Measurements from ENCODE around the gene MAT2B.

Gene MAT2B

GRCh38 chr5:163505368-163506094, at the start of gene MAT2B:
Gene MAT2B, plus strand, starts transcription at chr5:163505619. Its CDS starts 68 bp downstream, at chr5:163505687.
- peak; percentile 96 for DNase-seq (ENCODE audit: low spot score)

- no peak for DNase-seq (ENCODE audit: low spot score)
Measured at GRCh38 chr5:163456029-163456589, 49.3 kb upstream of the MAT2B start.

- no peak for DNase-seq (ENCODE audit: low spot score)
Measured at GRCh38 chr5:163456840-163457239, 48.6 kb upstream of the MAT2B start.

GRCh38 chr5:163458778-163459385, 46.5 kb upstream of the MAT2B start:
- no peak for DNase-seq (ENCODE audit: low spot score)

- DNase-seq (ENCODE audit: low spot score): no peak
Measured at GRCh38 chr5:163459462-163459818, 46.0 kb upstream of the MAT2B start.

DNA sequence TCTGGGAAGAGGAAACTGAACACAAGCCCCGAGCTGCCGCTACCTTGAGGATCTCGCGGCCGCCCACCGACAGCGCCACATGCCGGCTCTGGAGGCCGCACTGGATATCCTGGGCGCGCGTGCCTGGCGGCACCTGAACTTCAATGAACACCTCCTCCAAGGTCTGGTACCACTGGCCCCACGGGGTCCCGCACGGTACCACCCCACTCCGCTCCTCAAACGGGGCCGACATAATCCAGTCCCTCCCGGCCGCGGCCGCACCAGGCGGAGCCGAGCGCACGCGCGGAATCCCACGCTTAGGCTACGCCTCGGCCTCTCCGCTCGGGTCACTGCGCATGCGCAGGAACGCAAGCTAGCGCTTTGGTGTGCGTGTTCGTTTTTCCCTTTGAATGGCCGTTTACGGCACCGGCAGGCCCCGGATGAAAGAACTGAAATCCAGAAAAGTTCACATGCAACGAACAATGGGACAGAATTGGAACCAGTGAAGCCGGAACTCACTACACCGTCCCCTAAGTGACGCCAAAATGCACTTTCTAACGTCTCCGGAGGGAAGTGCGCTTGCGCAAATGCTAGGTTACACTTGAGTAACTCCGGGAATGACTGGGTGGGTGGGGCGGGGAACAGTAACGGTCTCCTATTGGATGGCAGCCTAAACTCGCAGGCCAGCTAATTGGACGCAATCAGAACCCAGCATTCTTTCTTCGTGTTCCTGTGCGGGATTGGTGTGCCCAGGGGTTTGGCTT, 45.4 kb upstream of the MAT2B start, which contains the start of gene NUDCD2:
Gene NUDCD2, minus strand, starts transcription at position 284 of the 743 bp plus-strand sequence. Its CDS starts 52 bp downstream, at position 232.
- DNase-seq (ENCODE audit: low spot score): peak; percentile 94

GRCh38 chr5:163460562-163461171, 44.8 kb upstream of the MAT2B start, which contains the start of gene HMMR:
Gene HMMR, plus strand, starts transcription at chr5:163460632. Its CDS starts 61 bp downstream, at chr5:163460693.
- no peak for DNase-seq (ENCODE audit: low spot score)

DNA sequence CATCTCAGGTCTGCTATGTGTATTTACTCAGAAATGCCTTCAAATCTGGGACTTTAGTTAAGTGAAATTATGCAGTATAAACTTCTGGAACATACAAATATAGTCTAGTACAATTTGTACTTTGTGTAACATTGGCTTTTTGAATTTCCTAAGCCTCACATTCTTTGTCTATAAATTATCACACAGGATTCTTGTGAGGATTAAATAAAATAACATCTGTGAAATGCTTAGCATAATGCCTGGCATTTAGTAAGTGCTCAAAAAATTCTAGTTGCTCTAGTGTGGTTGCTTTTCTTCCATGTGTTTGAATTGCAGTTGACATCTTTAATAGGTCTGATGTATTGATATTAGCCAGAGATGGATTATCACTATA, 42.4 kb upstream of the MAT2B start:
- DNase-seq (ENCODE audit: low spot score): no peak

DNA sequence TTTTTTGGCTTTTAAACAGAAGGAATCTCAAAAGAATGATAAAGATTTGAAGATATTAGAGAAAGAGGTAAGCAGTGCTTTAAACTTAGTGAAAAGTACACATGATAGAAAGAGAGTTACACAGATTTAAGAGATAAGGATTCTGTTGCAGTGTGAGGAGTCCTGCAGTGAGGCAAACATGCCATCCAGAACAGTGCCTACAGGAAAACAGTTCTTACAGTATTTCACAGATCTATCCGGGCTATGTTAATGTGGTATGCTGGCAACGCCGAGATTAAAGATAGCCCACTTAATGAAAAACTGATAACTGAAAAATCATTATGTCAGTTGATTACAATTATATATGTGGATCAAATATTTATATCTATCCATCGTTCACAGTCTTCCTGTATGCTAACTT, 37.7 kb upstream of the MAT2B start:
- DNase-seq (ENCODE audit: low spot score): no peak

GRCh38 chr5:163473635-163474243, 31.7 kb upstream of the MAT2B start:
- peak; percentile 24 for DNase-seq (ENCODE audit: low spot score)

- no peak for DNase-seq (ENCODE audit: low spot score)
Measured at GRCh38 chr5:163475411-163475810, 30.0 kb upstream of the MAT2B start.

- no peak for DNase-seq (ENCODE audit: low spot score)
Measured at GRCh38 chr5:163478126-163478981, 27.1 kb upstream of the MAT2B start.

- DNase-seq (ENCODE audit: low spot score): no peak
Measured at GRCh38 chr5:163478982-163479271, 26.5 kb upstream of the MAT2B start.

DNA sequence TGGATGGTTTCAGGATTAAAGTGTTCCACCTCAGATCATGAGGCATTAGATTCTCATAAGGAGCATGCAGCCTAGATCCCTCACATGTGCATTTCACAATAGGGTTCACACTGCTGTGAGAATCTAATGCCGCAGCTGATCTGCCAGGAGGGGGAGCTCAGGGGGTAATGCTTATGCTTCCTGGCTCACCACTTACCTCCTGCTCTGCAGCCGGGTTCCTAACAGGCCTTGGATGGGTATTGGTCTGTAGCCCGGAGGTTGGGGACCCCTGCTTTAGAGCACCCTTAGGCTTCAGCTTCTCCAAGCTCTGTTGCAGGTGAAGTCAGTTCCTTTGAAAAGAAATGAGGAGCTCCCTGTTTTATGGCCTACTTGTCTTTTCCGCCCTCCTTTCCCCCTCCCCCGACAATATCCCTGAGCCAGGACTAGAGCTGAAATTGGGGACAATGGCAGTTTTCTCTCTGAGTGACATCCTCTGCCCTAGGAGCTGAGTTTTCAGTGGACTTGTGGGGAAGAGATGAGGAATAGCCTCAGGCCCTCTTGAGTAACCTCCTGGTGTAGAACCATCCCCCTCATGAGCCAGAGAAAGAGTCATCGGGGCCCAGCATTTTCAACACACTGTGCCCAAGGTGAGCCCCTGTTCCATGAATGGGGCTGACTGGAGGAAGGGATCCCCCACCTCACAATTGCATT, 16.2 kb upstream of the MAT2B start:
- no peak for DNase-seq (ENCODE audit: low spot score)

DNA sequence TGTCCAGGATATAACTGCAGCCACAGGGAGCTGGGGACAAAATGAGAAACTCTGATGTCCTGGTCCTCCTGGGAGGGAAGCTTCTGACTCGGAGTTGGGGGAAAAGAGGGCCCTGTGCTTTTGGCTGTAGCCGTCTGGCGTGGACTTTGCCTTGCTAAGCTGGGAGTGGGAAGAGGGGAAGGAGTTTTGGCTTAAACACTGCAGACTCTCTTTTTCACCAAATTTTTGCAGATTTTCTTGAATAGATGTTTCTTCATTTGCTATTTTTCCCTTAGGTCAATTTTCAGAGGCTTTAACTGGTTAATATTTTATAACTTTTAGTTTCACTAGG, 15.7 kb upstream of the MAT2B start:
- no peak for DNase-seq (ENCODE audit: low spot score)

DNA sequence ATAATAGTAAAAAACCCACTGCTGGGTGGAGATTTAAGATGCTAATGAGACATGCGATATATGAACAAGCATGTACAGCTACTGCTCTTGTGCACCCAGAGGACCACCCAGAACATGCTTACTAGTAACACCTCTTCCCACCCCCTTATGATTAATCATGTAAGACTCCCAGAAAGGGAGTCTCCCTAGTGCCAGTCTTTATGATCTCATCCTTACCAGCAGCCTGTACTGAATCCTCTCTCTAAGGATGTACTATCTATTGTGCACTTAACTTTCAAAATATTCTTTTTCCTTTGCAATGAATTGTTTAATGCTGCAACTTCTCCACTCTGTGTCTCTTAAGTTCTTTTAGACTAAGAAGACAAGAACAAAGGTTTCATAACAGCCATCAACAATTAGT, 9.1 kb upstream of the MAT2B start:
- no peak for DNase-seq (ENCODE audit: low spot score)

- DNase-seq (ENCODE audit: low spot score): no peak
Measured at GRCh38 chr5:163497315-163497714, 8.1 kb upstream of the MAT2B start.

DNA sequence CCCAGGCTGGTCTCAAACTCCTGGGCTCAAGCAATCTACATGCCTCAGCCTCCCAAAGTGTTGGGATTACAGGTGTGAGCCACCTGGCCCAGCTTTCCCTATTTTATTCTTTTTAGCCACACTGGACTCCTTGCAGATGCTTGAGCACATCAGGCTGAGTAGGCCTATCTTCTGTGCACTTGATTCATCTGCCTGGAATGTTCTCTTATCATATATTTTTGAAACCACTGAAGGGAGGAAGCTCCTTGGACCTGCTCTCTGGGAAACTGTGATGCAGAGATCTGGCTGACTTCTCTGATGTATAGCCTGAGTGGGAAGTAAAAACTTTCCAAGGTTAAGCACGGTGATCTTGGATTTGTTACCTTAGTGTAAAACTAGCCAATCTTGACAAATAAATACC, 6.5 kb upstream of the MAT2B start:
- DNase-seq (ENCODE audit: low spot score): no peak

- DNase-seq (ENCODE audit: low spot score): no peak
Measured at GRCh38 chr5:163502521-163502920, 2.9 kb upstream of the MAT2B start.
